ENCODE results near the gene USP38.

The USP38 gene

DNA sequence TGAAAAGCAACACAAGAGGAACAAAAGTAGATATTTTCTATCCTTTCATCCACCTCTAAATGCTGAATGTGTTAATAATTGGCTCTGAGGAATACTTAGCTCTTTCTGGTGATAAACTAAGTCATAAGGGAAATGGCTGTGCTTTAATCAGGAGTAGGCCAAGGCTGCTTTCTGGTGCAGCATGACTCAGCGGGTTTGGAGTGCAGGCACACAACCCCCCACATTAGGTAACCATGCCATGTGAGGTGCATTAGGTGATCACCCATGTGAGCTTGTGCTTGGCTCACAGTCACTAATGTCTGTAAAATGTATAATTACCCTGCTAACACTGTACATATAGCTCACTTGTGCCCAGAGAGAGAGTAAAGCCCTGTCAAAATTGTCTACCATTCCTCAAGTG, 57.2 kb downstream of the USP38 start:
- H3K79me2 ChIP-seq (ENCODE audit: control insufficient read depth, low read length) = no peaks in the 10 kb centered on the region
- H3K9me2 ChIP-seq (replicated peaks; ENCODE audit: control insufficient read depth, low read length) = no peaks in the 10 kb centered on the region
- H3K4me1 ChIP-seq (ENCODE audit: control insufficient read depth, low read length) = no peaks in the 10 kb centered on the region
- no peaks in the 10 kb centered on the region for H3F3A ChIP-seq (ENCODE audit: control insufficient read depth, insufficient read depth)
- no peaks in the 10 kb centered on the region for H3K36me3 ChIP-seq (ENCODE audit: control insufficient read depth, low read length)
- H3K27ac ChIP-seq (ENCODE audit: low read depth, low read length) = no peak overlapping the region
- H3K4me2 ChIP-seq (ENCODE audit: low read length) = no peak overlapping the region
- H3K4me3 ChIP-seq (ENCODE audit: low read length) = no peak overlapping the region
- H3K27me3 ChIP-seq (ENCODE audit: control insufficient read depth, low read length) = no peaks in the 10 kb centered on the region
- no peaks in the 10 kb centered on the region for H4K20me1 ChIP-seq (ENCODE audit: control insufficient read depth, insufficient read depth, low read depth, low read length)
- H3K9me3 ChIP-seq (ENCODE audit: control insufficient read depth, insufficient read depth, low read length) = peaks cover 4% of the 10 kb centered on the region; the same call in 1 of the 2 replicates
- TF ChIP-seq, protein P1, sequence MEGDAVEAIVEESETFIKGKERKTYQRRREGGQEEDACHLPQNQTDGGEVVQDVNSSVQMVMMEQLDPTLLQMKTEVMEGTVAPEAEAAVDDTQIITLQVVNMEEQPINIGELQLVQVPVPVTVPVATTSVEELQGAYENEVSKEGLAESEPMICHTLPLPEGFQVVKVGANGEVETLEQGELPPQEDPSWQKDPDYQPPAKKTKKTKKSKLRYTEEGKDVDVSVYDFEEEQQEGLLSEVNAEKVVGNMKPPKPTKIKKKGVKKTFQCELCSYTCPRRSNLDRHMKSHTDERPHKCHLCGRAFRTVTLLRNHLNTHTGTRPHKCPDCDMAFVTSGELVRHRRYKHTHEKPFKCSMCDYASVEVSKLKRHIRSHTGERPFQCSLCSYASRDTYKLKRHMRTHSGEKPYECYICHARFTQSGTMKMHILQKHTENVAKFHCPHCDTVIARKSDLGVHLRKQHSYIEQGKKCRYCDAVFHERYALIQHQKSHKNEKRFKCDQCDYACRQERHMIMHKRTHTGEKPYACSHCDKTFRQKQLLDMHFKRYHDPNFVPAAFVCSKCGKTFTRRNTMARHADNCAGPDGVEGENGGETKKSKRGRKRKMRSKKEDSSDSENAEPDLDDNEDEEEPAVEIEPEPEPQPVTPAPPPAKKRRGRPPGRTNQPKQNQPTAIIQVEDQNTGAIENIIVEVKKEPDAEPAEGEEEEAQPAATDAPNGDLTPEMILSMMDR (IDR thresholded peaks at IDR 0.05; ENCODE audit: low read depth, low read length, poor library complexity, severe bottlenecking) = no peak
- no peak for TF ChIP-seq EZH2phosphoT487 (IDR thresholded peaks at IDR 0.05; ENCODE audit: borderline replicate concordance, low read length)

GRCh38 chr4:143243041-143243440, 58.3 kb downstream of the USP38 start:
- Histone ChIP-seq H3K4me2 (ENCODE audit: low read length) (no peak overlapping the region), H3K4me3 (ENCODE audit: low read length) (no peak overlapping the region), H3K27me3 (ENCODE audit: control insufficient read depth, low read length) (no peaks in the 10 kb centered on the region), H3K79me2 (ENCODE audit: control insufficient read depth, low read length) (no peaks in the 10 kb centered on the region), H3K4me1 (ENCODE audit: control insufficient read depth, low read length) (no peaks in the 10 kb centered on the region), H4K20me1 (ENCODE audit: control insufficient read depth, insufficient read depth, low read depth, low read length) (no peaks in the 10 kb centered on the region), H3K36me3 (ENCODE audit: control insufficient read depth, low read length) (no peaks in the 10 kb centered on the region), H3K9me2 (replicated peaks; ENCODE audit: control insufficient read depth, low read length) (no peaks in the 10 kb centered on the region), H3K27ac (ENCODE audit: low read depth, low read length) (no peak overlapping the region), H3K9me3 (ENCODE audit: control insufficient read depth, insufficient read depth, low read length) (peaks cover 4% of the 10 kb centered on the region; the same call in 1 of the 2 replicates), H3F3A (ENCODE audit: control insufficient read depth, insufficient read depth) (no peaks in the 10 kb centered on the region)
- TF ChIP-seq, protein P1 (IDR thresholded peaks at IDR 0.05; ENCODE audit: low read depth, low read length, poor library complexity, severe bottlenecking) = no peak
- TF ChIP-seq EZH2phosphoT487 (IDR thresholded peaks at IDR 0.05; ENCODE audit: borderline replicate concordance, low read length) = no peak

DNA sequence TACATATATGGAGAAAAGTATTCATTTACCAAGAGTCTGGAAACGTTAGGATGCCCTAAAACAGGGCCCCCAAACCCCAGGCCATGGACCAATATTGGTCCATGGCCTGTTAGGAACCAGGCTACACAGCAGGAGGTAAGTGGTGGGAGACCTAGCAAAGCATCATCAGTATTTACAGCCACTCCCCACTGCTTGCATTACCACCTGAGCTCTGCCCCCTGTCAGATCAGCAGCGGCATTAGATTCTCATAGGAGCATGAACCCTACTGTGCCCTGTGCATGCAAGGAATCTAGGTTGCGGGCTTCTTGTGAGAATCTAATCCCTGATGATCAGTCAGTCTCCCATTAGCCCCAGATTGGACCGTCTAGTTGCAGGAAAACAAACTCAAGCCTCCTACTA, 62.3 kb downstream of the USP38 start:
- Histone ChIP-seq H3K9me3 (ENCODE audit: control insufficient read depth, insufficient read depth, low read length) (peaks cover 3% of the 10 kb centered on the region; the same call in 1 of the 2 replicates), H3K9me2 (replicated peaks; ENCODE audit: control insufficient read depth, low read length) (no peaks in the 10 kb centered on the region), H3F3A (ENCODE audit: control insufficient read depth, insufficient read depth) (no peaks in the 10 kb centered on the region), H4K20me1 (ENCODE audit: control insufficient read depth, insufficient read depth, low read depth, low read length) (no peaks in the 10 kb centered on the region), H3K79me2 (ENCODE audit: control insufficient read depth, low read length) (no peaks in the 10 kb centered on the region), H3K4me3 (ENCODE audit: low read length) (no peak overlapping the region), H3K27ac (ENCODE audit: low read depth, low read length) (no peak overlapping the region), H3K36me3 (ENCODE audit: control insufficient read depth, low read length) (no peaks in the 10 kb centered on the region), H3K4me2 (ENCODE audit: low read length) (no peak overlapping the region), H3K27me3 (ENCODE audit: control insufficient read depth, low read length) (no peaks in the 10 kb centered on the region), H3K4me1 (ENCODE audit: control insufficient read depth, low read length) (no peaks in the 10 kb centered on the region)
- no peak for TF ChIP-seq EZH2phosphoT487 (IDR thresholded peaks at IDR 0.05; ENCODE audit: borderline replicate concordance, low read length)
- TF ChIP-seq, protein P1 (IDR thresholded peaks at IDR 0.05; ENCODE audit: low read depth, low read length, poor library complexity, severe bottlenecking) = no peak

Data from DOHH2 (cell line).